Measurements from ENCODE around the gene NINL.

The NINL gene

GRCh38 chr20:25499855-25500434, 85.4 kb downstream of the NINL start:
- DNase-seq, result no peak

GRCh38 chr20:25499031-25499430, 86.3 kb downstream of the NINL start:
- no peak for DNase-seq

GRCh38 chr20:25498280-25498606, 87.1 kb downstream of the NINL start:
- no peak for DNase-seq

GRCh38 chr20:25497586-25498279, 87.6 kb downstream of the NINL start:
- no peak for DNase-seq

GRCh38 chr20:25496968-25497401, 88.3 kb downstream of the NINL start:
- no peak for DNase-seq

GRCh38 chr20:25496165-25496967, 89.0 kb downstream of the NINL start:
- DNase-seq, result no peak

- DNase-seq, result no peak
These were observed 90.0 kb downstream of the NINL start for GRCh38 chr20:25495189-25495824.

- DNase-seq, result no peak
These were observed 90.7 kb downstream of the NINL start for GRCh38 chr20:25494506-25495188.

GRCh38 chr20:25493748-25494505, 91.4 kb downstream of the NINL start:
- no peak for DNase-seq

- DNase-seq, result no peak
These were observed 92.2 kb downstream of the NINL start for GRCh38 chr20:25493137-25493536.

- DNase-seq, result no peak
These were observed 93.8 kb downstream of the NINL start for GRCh38 chr20:25491446-25492038.

GRCh38 chr20:25490656-25491445, 94.5 kb downstream of the NINL start:
- DNase-seq, result no peak

GRCh38 chr20:25489221-25489871, 96.0 kb downstream of the NINL start:
- DNase-seq, result no peak

- no peak for DNase-seq
These were observed 97.4 kb downstream of the NINL start for GRCh38 chr20:25487975-25488374.

- DNase-seq, result no peak
These were observed 98.0 kb downstream of the NINL start for GRCh38 chr20:25487306-25487705.

GRCh38 chr20:25486377-25486776, 99.0 kb downstream of the NINL start:
- no peak for DNase-seq

GRCh38 chr20:25485872-25486271, 99.5 kb downstream of the NINL start:
- DNase-seq, result no peak

GRCh38 chr20:25484911-25485511, 100.3 kb downstream of the NINL start:
- no peak for DNase-seq

- no peak for DNase-seq
These were observed 101.0 kb downstream of the NINL start for GRCh38 chr20:25484224-25484846.
